AG09309 (cell line): ENCODE results near the gene ZNF789.
"Not testable (repeated sequence)": the region's sequence is repeated elsewhere in the genome, so short reads cannot be mapped to it uniquely, and the experiment has no call there.

Experiments used
- DNase-seq: peaks from one replicate; pipeline ENCODE4 v3.0.0-alpha.2; 2010; ENCODE audit warnings: low read depth
- H3K4me3 ChIP-seq: 2 replicates; pipeline ENCODE4 v1.5.1; 2011; ENCODE audit warnings: mild to moderate bottlenecking, low read depth, low read length, moderate library complexity; ENCODE audit not compliant: control insufficient read depth
- TF ChIP-seq, protein P1 (sequence below): IDR thresholded peaks from 2 replicates; pipeline ENCODE4 v1.5.1; 2011; ENCODE audit warnings: mild to moderate bottlenecking, low read depth, low read length, inconsistent platforms; ENCODE audit not compliant: insufficient read depth, control insufficient read depth; ENCODE audit errors: missing control alignments

Gene ZNF789

DNA sequence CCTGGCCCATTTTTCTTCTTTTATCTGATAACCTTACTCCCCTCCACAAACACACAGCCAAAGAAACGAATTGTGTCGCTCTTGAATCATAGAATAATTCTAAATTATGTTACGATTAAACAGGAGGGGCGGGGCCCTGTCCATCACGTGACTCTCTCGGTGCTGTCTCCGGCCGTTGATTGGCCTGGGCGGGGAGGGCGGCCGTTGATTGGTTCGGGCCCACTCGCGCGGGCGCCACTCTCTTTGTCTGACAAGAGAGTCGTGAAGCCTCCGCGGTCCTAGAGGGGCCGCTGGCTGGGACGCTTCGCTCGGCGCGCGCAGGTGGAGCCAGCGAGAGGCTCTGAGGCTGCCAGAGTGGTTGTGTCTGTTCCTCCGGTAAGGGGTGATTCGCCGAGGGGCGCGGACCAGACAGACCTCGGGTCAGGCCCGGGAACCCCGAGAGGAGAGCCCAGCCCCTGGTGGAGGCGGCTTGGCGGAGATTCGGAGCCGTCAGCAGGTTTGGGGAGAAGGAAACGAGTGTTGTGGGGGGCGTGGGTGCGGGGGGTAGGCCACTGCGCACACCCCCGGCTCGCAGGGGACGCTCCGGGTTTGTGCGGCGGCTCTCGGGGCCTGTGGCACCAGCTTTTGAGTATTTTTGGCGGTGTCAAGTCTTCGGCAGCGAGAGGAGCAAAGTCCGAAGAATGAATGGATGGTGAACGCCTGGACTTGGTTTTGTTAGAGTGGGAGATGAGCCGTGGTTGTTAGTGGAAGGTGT is at the start of gene ZNF789:
TSS of gene ZNF789 (plus strand) at position 330 of the 754 bp plus-strand sequence. CDS start 3,567 bp downstream, outside the sequence.
- peak within 1 kb of the TSS; percentile 94 for H3K4me3 ChIP-seq
- TF ChIP-seq, protein P1, sequence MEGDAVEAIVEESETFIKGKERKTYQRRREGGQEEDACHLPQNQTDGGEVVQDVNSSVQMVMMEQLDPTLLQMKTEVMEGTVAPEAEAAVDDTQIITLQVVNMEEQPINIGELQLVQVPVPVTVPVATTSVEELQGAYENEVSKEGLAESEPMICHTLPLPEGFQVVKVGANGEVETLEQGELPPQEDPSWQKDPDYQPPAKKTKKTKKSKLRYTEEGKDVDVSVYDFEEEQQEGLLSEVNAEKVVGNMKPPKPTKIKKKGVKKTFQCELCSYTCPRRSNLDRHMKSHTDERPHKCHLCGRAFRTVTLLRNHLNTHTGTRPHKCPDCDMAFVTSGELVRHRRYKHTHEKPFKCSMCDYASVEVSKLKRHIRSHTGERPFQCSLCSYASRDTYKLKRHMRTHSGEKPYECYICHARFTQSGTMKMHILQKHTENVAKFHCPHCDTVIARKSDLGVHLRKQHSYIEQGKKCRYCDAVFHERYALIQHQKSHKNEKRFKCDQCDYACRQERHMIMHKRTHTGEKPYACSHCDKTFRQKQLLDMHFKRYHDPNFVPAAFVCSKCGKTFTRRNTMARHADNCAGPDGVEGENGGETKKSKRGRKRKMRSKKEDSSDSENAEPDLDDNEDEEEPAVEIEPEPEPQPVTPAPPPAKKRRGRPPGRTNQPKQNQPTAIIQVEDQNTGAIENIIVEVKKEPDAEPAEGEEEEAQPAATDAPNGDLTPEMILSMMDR: no peak

DNA sequence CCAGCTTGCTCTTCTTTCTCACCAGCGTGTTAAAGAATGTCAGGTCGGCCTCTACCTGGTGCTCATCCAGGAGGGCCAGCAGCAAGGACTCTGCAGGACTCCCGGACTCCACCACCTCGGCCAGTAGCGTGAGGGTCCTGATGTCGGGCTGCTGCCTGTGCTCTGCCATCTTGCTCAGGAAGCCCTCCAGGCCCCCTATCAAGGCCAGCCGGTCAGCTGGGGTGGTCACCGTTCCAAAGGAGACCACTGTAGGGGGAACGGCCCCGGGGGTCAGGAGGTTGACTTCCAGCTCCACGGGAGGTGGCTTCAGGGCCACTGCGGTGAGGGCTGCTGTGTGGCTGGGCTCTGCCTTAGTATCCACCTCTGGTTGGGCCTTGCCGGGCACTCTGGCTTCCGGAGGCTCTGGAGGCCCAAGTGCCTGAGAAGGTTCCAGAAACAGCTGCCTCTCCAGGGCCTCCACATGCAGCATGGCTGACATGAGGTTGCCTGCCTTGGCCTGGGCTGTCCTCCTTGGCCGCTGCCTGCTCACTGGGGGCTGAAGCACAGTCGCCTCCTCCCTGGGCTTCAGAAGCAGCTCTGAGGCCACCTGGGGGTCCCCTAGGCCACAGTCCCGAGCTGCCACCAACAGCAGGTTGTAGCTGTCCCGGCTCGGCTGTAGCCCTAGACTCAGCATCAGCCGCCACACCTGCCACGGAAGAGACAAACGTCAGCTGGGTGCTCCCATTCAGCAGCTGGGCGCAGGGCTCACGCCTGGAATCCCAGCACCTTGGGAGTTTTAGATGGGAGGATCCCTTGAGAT is 47.6 kb upstream of the ZNF789 start:
- TF ChIP-seq, protein P1: no peak
- H3K4me3 ChIP-seq: no peak overlapping the region
- no peak for DNase-seq

More for the DNA sequence above, at the start of gene ZNF789:
- DNase-seq: peak; percentile 72

DNA sequence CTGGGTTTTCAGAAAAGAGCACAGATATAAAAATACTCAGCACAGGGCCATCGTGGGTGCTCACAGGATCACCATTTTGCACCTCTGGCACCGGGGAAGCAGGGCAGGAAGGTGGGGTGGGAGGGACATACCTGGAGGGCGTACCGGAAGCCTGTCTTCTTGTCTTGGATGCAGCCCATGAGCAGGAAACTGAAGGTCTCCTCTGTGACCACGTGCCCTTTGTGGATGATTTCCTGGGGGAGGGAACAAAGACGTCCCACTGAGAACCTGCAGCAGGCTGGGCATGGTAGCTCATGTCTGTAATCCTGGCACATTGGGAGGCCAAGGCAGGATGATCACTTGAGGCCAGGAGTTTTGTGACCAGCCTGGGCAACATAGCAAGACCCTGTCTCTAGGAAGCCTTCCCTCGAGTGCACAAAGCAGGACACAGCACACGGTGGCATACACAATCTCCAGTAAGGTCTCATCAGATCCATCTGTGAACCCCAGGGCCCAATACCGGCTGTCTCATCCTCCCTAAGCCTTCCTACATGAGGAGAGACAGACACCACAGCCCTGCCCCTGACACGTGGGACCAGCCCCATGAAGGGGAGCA is 43.6 kb upstream of the ZNF789 start:
- TF ChIP-seq, protein P1: no peak
- DNase-seq: no peak
- no peak overlapping the region for H3K4me3 ChIP-seq

DNA sequence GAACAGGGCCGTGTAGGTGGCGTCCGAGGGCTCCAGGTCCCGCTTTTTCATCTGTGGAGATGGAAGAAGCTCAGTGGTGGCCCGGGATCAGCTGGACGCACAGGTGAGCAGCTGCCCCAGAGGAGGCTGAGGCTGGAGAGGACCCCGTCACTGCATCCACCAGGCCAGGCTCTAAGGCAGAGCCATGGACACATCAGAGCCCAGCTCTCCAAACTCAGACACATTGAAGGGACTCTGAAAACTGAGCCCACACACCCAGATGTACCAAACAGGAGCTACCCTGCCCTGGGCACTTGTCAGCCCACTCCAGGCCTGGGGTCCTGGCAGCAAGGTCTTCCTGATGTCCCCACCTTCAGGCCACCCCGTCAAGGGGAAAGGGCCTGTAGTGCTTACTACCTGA is 42.9 kb upstream of the ZNF789 start:
- TF ChIP-seq, protein P1: no peak
- no peak overlapping the region for H3K4me3 ChIP-seq
- no peak for DNase-seq

DNA sequence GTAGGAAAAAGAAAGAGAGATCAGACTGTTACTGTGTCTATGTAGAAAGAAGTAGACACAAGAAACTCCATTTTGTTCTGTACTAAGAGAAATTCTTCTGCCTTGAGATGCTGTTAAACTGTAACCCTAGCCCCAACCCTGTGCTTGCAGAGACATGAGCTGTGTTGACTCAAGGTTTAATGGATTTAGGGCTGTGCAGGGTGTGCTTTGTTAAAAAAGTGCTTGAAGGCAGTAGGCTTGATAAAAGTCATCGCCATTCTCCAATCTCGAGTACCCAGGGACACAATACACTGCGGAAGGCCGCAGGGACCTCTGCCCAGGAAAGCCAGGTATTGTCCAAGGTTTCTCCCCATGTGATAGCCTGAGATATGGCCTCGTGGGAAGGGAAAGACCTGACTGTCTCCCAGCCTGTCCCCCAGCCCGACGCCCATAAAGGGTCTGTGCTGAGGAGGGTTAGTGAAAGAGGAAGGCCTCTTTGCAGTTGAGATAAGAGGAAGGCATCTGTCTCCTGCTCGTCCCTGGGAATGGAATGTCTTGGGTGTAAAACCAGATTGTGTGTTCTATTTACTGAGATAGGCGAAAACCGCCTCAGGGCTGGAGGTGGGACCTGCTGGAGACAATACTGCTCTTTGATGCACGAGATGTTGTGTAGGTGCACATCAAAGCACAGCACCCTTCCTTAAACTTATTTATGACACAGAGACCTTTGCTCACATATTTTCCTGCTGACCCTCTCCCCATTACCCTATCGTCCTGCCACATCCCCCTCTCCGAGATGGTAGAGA is 40.7 kb upstream of the ZNF789 start:
- H3K4me3 ChIP-seq, DNase-seq: not testable (repeated sequence)

DNA sequence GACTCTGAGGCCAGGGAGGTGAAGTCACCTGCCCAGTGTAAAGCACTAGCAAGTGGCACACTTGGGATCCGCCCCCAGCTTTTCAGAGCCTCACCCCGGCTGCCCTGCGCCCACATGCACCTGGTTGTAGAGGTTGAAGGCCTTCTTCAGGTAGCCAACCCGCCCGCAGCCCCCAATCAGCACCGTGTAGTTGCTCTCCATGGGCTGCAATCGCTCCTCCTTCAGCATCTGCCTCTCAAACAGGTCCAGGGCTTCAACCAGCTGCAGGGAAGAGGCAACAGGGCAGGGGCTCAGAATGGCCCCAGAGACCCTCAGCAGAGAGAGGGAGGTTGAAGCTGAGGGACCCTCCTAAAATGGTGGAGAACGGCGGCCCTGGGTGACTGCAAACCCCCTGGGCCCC is 39.5 kb upstream of the ZNF789 start:
- H3K4me3 ChIP-seq: no peak overlapping the region
- TF ChIP-seq, protein P1: no peak

More for the DNA sequence above, 39.5 kb upstream of the ZNF789 start:
- DNase-seq: no peak
